ENCODE data around the gene MEIOSIN. TPM values are rescaled to one million over a fixed set of nuclear protein-coding genes. Genes with fewer than 3 reads are reported as not detected.

Gene MEIOSIN
- polyA plus RNA-seq, 1 donor from 2014 or later: not detected

GRCh38 chr19:45745606-45746005, 12.4 kb downstream of the MEIOSIN start:
- TF ChIP-seq RAD21 (conservative IDR thresholded peaks at IDR 0.05) (no peak), POLR2AphosphoS5 (IDR thresholded peaks at IDR 0.05) (no peak), MXI1 (conservative IDR thresholded peaks at IDR 0.05; ENCODE audit: poor library complexity, severe bottlenecking) (no peak), SMC3 (conservative IDR thresholded peaks at IDR 0.05; ENCODE audit: poor library complexity) (no peak), EP300 (conservative IDR thresholded peaks at IDR 0.05; ENCODE audit: poor library complexity, severe bottlenecking) (no peak), TAF1 (IDR thresholded peaks at IDR 0.05; ENCODE audit: low read depth) (no peak), EZH2 (IDR thresholded peaks at IDR 0.05; ENCODE audit: borderline replicate concordance, insufficient read depth, low read length, poor library complexity, severe bottlenecking) (no peak)
- TF ChIP-seq, protein P1, sequence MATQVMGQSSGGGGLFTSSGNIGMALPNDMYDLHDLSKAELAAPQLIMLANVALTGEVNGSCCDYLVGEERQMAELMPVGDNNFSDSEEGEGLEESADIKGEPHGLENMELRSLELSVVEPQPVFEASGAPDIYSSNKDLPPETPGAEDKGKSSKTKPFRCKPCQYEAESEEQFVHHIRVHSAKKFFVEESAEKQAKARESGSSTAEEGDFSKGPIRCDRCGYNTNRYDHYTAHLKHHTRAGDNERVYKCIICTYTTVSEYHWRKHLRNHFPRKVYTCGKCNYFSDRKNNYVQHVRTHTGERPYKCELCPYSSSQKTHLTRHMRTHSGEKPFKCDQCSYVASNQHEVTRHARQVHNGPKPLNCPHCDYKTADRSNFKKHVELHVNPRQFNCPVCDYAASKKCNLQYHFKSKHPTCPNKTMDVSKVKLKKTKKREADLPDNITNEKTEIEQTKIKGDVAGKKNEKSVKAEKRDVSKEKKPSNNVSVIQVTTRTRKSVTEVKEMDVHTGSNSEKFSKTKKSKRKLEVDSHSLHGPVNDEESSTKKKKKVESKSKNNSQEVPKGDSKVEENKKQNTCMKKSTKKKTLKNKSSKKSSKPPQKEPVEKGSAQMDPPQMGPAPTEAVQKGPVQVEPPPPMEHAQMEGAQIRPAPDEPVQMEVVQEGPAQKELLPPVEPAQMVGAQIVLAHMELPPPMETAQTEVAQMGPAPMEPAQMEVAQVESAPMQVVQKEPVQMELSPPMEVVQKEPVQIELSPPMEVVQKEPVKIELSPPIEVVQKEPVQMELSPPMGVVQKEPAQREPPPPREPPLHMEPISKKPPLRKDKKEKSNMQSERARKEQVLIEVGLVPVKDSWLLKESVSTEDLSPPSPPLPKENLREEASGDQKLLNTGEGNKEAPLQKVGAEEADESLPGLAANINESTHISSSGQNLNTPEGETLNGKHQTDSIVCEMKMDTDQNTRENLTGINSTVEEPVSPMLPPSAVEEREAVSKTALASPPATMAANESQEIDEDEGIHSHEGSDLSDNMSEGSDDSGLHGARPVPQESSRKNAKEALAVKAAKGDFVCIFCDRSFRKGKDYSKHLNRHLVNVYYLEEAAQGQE (IDR thresholded peaks at IDR 0.05; ENCODE audit: borderline replicate concordance): no peak
- TF ChIP-seq, protein P2, sequence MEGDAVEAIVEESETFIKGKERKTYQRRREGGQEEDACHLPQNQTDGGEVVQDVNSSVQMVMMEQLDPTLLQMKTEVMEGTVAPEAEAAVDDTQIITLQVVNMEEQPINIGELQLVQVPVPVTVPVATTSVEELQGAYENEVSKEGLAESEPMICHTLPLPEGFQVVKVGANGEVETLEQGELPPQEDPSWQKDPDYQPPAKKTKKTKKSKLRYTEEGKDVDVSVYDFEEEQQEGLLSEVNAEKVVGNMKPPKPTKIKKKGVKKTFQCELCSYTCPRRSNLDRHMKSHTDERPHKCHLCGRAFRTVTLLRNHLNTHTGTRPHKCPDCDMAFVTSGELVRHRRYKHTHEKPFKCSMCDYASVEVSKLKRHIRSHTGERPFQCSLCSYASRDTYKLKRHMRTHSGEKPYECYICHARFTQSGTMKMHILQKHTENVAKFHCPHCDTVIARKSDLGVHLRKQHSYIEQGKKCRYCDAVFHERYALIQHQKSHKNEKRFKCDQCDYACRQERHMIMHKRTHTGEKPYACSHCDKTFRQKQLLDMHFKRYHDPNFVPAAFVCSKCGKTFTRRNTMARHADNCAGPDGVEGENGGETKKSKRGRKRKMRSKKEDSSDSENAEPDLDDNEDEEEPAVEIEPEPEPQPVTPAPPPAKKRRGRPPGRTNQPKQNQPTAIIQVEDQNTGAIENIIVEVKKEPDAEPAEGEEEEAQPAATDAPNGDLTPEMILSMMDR (IDR thresholded peaks at IDR 0.05; ENCODE audit: poor library complexity, severe bottlenecking): no peak
- H3K36me3 ChIP-seq (ENCODE audit: insufficient read depth, low read length): no peaks in the 10 kb centered on the region
- H3K27me3 ChIP-seq (ENCODE audit: insufficient read depth, low read depth, low read length): no peaks in the 10 kb centered on the region
- no peaks in the 10 kb centered on the region for H3K9me3 ChIP-seq (ENCODE audit: low read length)
- no peaks in the 10 kb centered on the region for H4K20me1 ChIP-seq (ENCODE audit: insufficient read depth)
- H3K79me2 ChIP-seq (replicated peaks; ENCODE audit: insufficient read depth, low read length): no peaks in the 10 kb centered on the region
- no peak overlapping the region for H3K9ac ChIP-seq (ENCODE audit: low read length)
- H2AFZ ChIP-seq (ENCODE audit: low read depth, low read length): no peak overlapping the region
- H3K4me3 ChIP-seq (ENCODE audit: low read length): no peak overlapping the region
- no peaks in the 10 kb centered on the region for H3K9me2 ChIP-seq (ENCODE audit: insufficient read depth, low read length)
- H3F3A ChIP-seq (ENCODE audit: insufficient read depth, low read length, poor library complexity, severe bottlenecking): no peaks in the 10 kb centered on the region
- no peak overlapping the region for H3K4me2 ChIP-seq (ENCODE audit: low read length)
- H3K27ac ChIP-seq (ENCODE audit: low read length): no peak overlapping the region

DNA sequence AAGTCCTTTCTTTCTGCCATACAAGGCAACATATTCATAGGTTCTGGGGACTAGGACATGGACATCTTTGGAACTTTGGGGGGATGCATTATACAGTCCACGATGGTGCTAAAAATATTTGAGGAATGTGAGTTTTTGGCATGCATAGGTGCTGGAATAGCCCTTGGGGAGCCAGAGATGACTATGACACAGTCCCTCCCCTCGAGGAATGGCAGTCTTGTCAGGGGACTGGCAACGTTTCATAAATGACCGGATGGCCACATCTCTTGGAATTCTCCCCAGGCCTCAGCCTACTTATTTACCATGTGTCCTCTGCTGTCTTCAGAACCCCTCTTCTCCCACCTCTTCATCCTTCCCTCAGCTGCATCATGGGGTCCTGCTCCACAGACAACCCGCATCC, 13.6 kb downstream of the MEIOSIN start:
- TF ChIP-seq MXI1 (conservative IDR thresholded peaks at IDR 0.05; ENCODE audit: poor library complexity, severe bottlenecking): no peak
- TF ChIP-seq, protein P1 (IDR thresholded peaks at IDR 0.05; ENCODE audit: borderline replicate concordance): no peak
- TF ChIP-seq POLR2AphosphoS5 (IDR thresholded peaks at IDR 0.05): no peak
- no peak for TF ChIP-seq SMC3 (conservative IDR thresholded peaks at IDR 0.05; ENCODE audit: poor library complexity)
- no peak for TF ChIP-seq EP300 (conservative IDR thresholded peaks at IDR 0.05; ENCODE audit: poor library complexity, severe bottlenecking)
- TF ChIP-seq, protein P2 (IDR thresholded peaks at IDR 0.05; ENCODE audit: poor library complexity, severe bottlenecking): no peak
- no peak for TF ChIP-seq EZH2 (IDR thresholded peaks at IDR 0.05; ENCODE audit: borderline replicate concordance, insufficient read depth, low read length, poor library complexity, severe bottlenecking)

More for the DNA sequence above, 13.6 kb downstream of the MEIOSIN start:
- Histone ChIP-seq H2AFZ (ENCODE audit: low read depth, low read length) (no peak overlapping the region), H3K4me2 (ENCODE audit: low read length) (no peak overlapping the region), H3F3A (ENCODE audit: insufficient read depth, low read length, poor library complexity, severe bottlenecking) (no peaks in the 10 kb centered on the region), H3K9ac (ENCODE audit: low read length) (no peak overlapping the region), H3K9me2 (ENCODE audit: insufficient read depth, low read length) (no peaks in the 10 kb centered on the region), H3K79me2 (replicated peaks; ENCODE audit: insufficient read depth, low read length) (no peaks in the 10 kb centered on the region), H3K9me3 (ENCODE audit: low read length) (no peaks in the 10 kb centered on the region), H3K36me3 (ENCODE audit: insufficient read depth, low read length) (no peaks in the 10 kb centered on the region), H3K27ac (ENCODE audit: low read length) (no peak overlapping the region), H4K20me1 (ENCODE audit: insufficient read depth) (no peaks in the 10 kb centered on the region), H3K4me3 (ENCODE audit: low read length) (no peak overlapping the region), H3K27me3 (ENCODE audit: insufficient read depth, low read depth, low read length) (no peaks in the 10 kb centered on the region)
